NCI-H2227 (cell line): ENCODE results near the gene XCL1.
"Not testable (repeated sequence)": the region's sequence is repeated elsewhere in the genome, so short reads cannot be mapped to it uniquely, and the experiment has no call there.

Source experiments
- DNase-seq: peaks from one replicate; lab custom pipeline; 2025; ENCODE audit not compliant: unreplicated experiment; lab: John Stamatoyannopoulos, UW

Gene XCL1

GRCh38 chr1:168576245-168576688 lies at the start of gene XCL1:
XCL1 (plus strand) TSS chr1:168576605; CDS start chr1:168576638, 33 bp downstream.
- not testable (repeated sequence) for DNase-seq

- no peak for DNase-seq
Observed at GRCh38 chr1:168529518-168529917, 46.9 kb upstream of the XCL1 start.

GRCh38 chr1:168531615-168532345 lies 44.6 kb upstream of the XCL1 start:
- DNase-seq = no peak

GRCh38 chr1:168535536-168535935 lies 40.9 kb upstream of the XCL1 start:
- DNase-seq = no peak

- DNase-seq = not testable (repeated sequence)
Observed at GRCh38 chr1:168540798-168541197, 35.6 kb upstream of the XCL1 start.

- DNase-seq = not testable (repeated sequence)
Observed at GRCh38 chr1:168542978-168543377, 33.4 kb upstream of the XCL1 start.

- DNase-seq = not testable (repeated sequence)
Observed at GRCh38 chr1:168543840-168544498, 32.4 kb upstream of the XCL1 start, which contains the start of gene XCL2. XCL2 (minus strand) TSS chr1:168543997; CDS start chr1:168543964, 33 bp downstream.

- peak; percentile 2 for DNase-seq
Observed at GRCh38 chr1:168545678-168546552, 30.5 kb upstream of the XCL1 start.

GRCh38 chr1:168546553-168546895 lies 29.9 kb upstream of the XCL1 start:
- not testable (repeated sequence) for DNase-seq

GRCh38 chr1:168550971-168551370 lies 25.4 kb upstream of the XCL1 start:
- no peak for DNase-seq

- DNase-seq = no peak
Observed at GRCh38 chr1:168551688-168552087, 24.7 kb upstream of the XCL1 start.

GRCh38 chr1:168552961-168553360 lies 23.4 kb upstream of the XCL1 start:
- no peak for DNase-seq

- DNase-seq = no peak
Observed at GRCh38 chr1:168553680-168554553, 22.5 kb upstream of the XCL1 start.

- no peak for DNase-seq
Observed at GRCh38 chr1:168554603-168555483, 21.6 kb upstream of the XCL1 start.

GRCh38 chr1:168555508-168556046 lies 20.8 kb upstream of the XCL1 start:
- DNase-seq = no peak

GRCh38 chr1:168556647-168557046 lies 19.8 kb upstream of the XCL1 start:
- no peak for DNase-seq

- no peak for DNase-seq
Observed at GRCh38 chr1:168560370-168560769, 16.0 kb upstream of the XCL1 start.

- no peak for DNase-seq
Observed at GRCh38 chr1:168561989-168562388, 14.4 kb upstream of the XCL1 start.

GRCh38 chr1:168565825-168566224 lies 10.6 kb upstream of the XCL1 start:
- DNase-seq = no peak
